Measurements from ENCODE around the gene PNPLA8. TPM values are rescaled to one million over a fixed set of nuclear protein-coding genes. Genes with fewer than 3 reads are reported as not detected.
"Not testable (repeated sequence)": the region's sequence is repeated elsewhere in the genome, so short reads cannot be mapped to it uniquely, and the experiment has no call there.

The PNPLA8 gene
- total and polyA plus RNA-seq, 2 donors from 2014 or later: 17.7 to 33.9 TPM

DNA sequence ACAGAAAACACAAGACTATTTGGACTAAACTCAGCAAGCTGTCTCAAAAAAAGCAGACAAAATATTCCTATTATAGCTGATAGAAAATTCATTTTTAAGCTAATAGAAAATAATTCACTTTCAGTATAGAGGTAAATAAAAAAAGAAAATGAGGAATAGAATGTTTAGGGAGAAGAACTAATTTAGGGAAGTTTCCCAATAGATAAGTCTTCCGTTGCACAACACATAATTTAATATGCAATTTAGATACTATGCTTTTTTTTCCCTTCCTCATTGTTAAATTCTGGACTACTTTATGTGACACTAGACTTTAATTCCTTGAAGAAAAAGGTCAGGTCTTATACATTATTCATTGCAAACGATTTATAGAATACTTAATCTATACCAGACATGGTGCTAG lies 10.3 kb downstream of the PNPLA8 start:
- Histone ChIP-seq H3K9ac (ENCODE audit: low read length in 3 of 3) (no peak overlapping the region), H3K36me3 (ENCODE audit: control insufficient read depth in 2 of 3, insufficient read depth in 3 of 3, low read length in 3 of 3) (peaks cover 4 to 36% (median 17%) of the 10 kb centered on the region in 3 donors), H3K4me1 (ENCODE audit: control insufficient read depth in 2 of 3, insufficient read depth in 2 of 3, low read depth in 1 of 3, low read length in 3 of 3) (no peaks in the 10 kb centered on the region), H3K27ac (ENCODE audit: low read depth in 2 of 2, low read length in 2 of 2) (no peak overlapping the region), H3K9me3 (ENCODE audit: control insufficient read depth in 2 of 3, insufficient read depth in 1 of 3, low read length in 3 of 3) (no peaks in the 10 kb centered on the region), H3K27me3 (ENCODE audit: control insufficient read depth, insufficient read depth, low read length) (no peaks in the 10 kb centered on the region), H3K4me3 (ENCODE audit: low read length in 3 of 3) (no peak overlapping the region)
- no peak for DNase-seq
- TF ChIP-seq, protein P1, sequence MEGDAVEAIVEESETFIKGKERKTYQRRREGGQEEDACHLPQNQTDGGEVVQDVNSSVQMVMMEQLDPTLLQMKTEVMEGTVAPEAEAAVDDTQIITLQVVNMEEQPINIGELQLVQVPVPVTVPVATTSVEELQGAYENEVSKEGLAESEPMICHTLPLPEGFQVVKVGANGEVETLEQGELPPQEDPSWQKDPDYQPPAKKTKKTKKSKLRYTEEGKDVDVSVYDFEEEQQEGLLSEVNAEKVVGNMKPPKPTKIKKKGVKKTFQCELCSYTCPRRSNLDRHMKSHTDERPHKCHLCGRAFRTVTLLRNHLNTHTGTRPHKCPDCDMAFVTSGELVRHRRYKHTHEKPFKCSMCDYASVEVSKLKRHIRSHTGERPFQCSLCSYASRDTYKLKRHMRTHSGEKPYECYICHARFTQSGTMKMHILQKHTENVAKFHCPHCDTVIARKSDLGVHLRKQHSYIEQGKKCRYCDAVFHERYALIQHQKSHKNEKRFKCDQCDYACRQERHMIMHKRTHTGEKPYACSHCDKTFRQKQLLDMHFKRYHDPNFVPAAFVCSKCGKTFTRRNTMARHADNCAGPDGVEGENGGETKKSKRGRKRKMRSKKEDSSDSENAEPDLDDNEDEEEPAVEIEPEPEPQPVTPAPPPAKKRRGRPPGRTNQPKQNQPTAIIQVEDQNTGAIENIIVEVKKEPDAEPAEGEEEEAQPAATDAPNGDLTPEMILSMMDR (IDR thresholded peaks at IDR 0.05; ENCODE audit: borderline replicate concordance, extremely low read depth, insufficient read depth): no peak
- intact Hi-C loops (cut with DNase I): no loop called here
- FAIRE-seq: no peak

DNA sequence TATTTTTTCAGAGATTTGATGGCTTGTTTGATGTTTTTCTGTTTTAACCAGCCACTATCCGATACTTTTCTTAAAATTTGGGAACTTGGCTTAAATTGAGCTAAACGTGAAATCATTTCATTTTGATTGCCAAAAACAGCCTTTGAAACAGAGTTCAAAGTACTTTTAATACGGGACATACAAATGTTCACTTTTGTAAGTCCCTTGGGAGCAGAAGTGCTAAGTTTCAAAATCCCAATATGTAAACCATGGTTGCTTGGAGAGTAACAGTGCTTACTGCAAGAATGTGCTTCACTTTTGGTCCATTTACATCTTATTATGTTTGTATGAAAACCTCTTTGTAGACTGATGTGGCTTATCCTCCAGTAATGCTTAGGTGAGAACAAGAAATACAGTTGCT lies 10.9 kb downstream of the PNPLA8 start:
- Histone ChIP-seq H3K36me3 (ENCODE audit: control insufficient read depth in 2 of 3, insufficient read depth in 3 of 3, low read length in 3 of 3) (peaks cover 4 to 36% (median 17%) of the 10 kb centered on the region in 3 donors), H3K9me3 (ENCODE audit: control insufficient read depth in 2 of 3, insufficient read depth in 1 of 3, low read length in 3 of 3) (no peaks in the 10 kb centered on the region), H3K27me3 (ENCODE audit: control insufficient read depth, insufficient read depth, low read length) (no peaks in the 10 kb centered on the region), H3K4me1 (ENCODE audit: control insufficient read depth in 2 of 3, insufficient read depth in 2 of 3, low read depth in 1 of 3, low read length in 3 of 3) (no peaks in the 10 kb centered on the region), H3K9ac (ENCODE audit: low read length in 3 of 3) (no peak overlapping the region), H3K4me3 (ENCODE audit: low read length in 3 of 3) (no peak overlapping the region), H3K27ac (ENCODE audit: low read depth in 2 of 2, low read length in 2 of 2) (no peak overlapping the region)
- FAIRE-seq: no peak
- TF ChIP-seq, protein P1 (IDR thresholded peaks at IDR 0.05; ENCODE audit: borderline replicate concordance, extremely low read depth, insufficient read depth): no peak
- DNase-seq: no peak
- intact Hi-C loops (cut with DNase I): no loop called here

DNA sequence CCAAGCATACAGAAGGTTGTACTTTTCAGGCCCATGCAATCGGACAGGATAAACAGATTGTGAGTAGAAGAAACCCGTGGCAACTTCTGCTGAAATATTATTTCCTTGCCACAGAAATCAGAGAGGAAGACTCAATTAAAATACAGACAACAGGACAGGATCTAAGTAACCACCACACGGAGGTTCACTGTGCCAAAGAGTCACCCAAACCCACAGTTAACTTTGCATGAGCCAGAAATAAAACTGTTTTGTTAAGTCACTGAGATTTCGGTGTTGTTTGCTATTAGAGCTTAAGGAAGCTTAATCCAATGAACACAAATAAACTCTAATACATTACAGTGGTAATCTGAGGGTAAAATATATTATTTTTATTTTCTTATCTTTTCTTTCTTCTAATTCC lies 14.0 kb downstream of the PNPLA8 start:
- Histone ChIP-seq H3K4me1 (ENCODE audit: control insufficient read depth in 2 of 3, insufficient read depth in 2 of 3, low read depth in 1 of 3, low read length in 3 of 3) (no peaks in the 10 kb centered on the region), H3K9me3 (ENCODE audit: control insufficient read depth in 2 of 3, insufficient read depth in 1 of 3, low read length in 3 of 3) (no peaks in the 10 kb centered on the region), H3K36me3 (ENCODE audit: control insufficient read depth in 2 of 3, insufficient read depth in 3 of 3, low read length in 3 of 3) (peaks cover 4 to 25% (median 8%) of the 10 kb centered on the region in 3 donors), H3K27me3 (ENCODE audit: control insufficient read depth, insufficient read depth, low read length) (no peaks in the 10 kb centered on the region), H3K9ac (ENCODE audit: low read length in 3 of 3) (no peak overlapping the region), H3K4me3 (ENCODE audit: low read length in 3 of 3) (no peak overlapping the region), H3K27ac (ENCODE audit: low read depth in 2 of 2, low read length in 2 of 2) (no peak overlapping the region)
- intact Hi-C loops (cut with DNase I): no loop called here
- DNase-seq (no peak), FAIRE-seq (no peak)
- TF ChIP-seq, protein P1 (IDR thresholded peaks at IDR 0.05; ENCODE audit: borderline replicate concordance, extremely low read depth, insufficient read depth): no peak

DNA sequence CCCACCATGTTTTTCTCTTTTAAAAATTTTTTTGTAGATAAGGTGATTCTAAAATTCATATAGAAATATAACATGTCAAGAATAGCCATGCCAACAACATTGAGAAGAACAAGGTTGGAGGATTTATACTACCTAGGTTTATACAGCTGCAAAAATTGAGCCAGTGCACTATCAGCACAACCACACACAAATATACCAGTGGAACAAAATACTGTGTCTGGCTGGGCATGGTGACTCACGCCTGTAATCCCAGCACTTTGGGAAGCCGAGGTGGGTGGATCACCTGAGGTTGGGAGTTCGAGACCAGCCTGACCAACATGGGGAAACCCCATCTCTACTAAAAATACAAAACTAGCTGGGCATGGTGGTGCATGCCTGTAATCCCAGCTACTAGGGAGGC lies 21.4 kb downstream of the PNPLA8 start:
- intact Hi-C loops (cut with DNase I); FAIRE-seq: not testable (repeated sequence)

More for the DNA sequence above, 21.4 kb downstream of the PNPLA8 start:
- not testable (repeated sequence) for H3K27ac ChIP-seq (ENCODE audit: low read depth in 2 of 2, low read length in 2 of 2); H3K9ac ChIP-seq (ENCODE audit: low read length in 3 of 3); H3K4me1 ChIP-seq (ENCODE audit: control insufficient read depth in 2 of 3, insufficient read depth in 2 of 3, low read depth in 1 of 3, low read length in 3 of 3); DNase-seq; H3K9me3 ChIP-seq (ENCODE audit: control insufficient read depth in 2 of 3, insufficient read depth in 1 of 3, low read length in 3 of 3); H3K4me3 ChIP-seq (ENCODE audit: low read length in 3 of 3); H3K27me3 ChIP-seq (ENCODE audit: control insufficient read depth, insufficient read depth, low read length)
- peaks cover 0 to 13% (median 12%) of the 10 kb centered on the region in 3 donors for H3K36me3 ChIP-seq (ENCODE audit: control insufficient read depth in 2 of 3, insufficient read depth in 3 of 3, low read length in 3 of 3)

All from kidney (tissue), 14 donors.